Lower lobe of right lung (tissue), 2 donors: Measurements from ENCODE around the gene NFASC. TPM values are rescaled to one million over a fixed set of nuclear protein-coding genes. Genes with fewer than 3 reads are reported as not detected.

Experiments
- ATAC-seq, 2 donors: fragments of 200-7000 bp; cut with Tn5 transposase; one replicate each; pipeline ENCODE4 v1.9.1; 2020 to 2022; ENCODE audit warnings: mild to moderate bottlenecking in 2 of 2, moderate library complexity in 2 of 2
- DNase-seq: peaks from one replicate; pipeline ENCODE4 v3.0.0-alpha.2; 2020
- H3K27ac ChIP-seq: fragments of 200-600 bp; one replicate; pipeline ENCODE4 v1.8.0; 2022
- H3K27me3 ChIP-seq: fragments of 200-600 bp; one replicate; pipeline ENCODE4 v1.8.0; 2022; ENCODE audit warnings: low read depth
- H3K36me3 ChIP-seq: fragments of 200-600 bp; one replicate; pipeline ENCODE4 v1.8.0; 2022; ENCODE audit warnings: mild to moderate bottlenecking
- H3K4me1 ChIP-seq: fragments of 200-600 bp; one replicate; pipeline ENCODE4 v1.8.0; 2022
- H3K4me3 ChIP-seq: fragments of 200-600 bp; one replicate; pipeline ENCODE4 v1.8.0; 2022; ENCODE audit warnings: mild to moderate bottlenecking
- H3K9me3 ChIP-seq: fragments of 200-600 bp; one replicate; pipeline ENCODE4 v1.8.0; 2022
- intact Hi-C: fragments of 100-400 bp; cut with DNase I; formaldehyde crosslinking; loops from one replicate; pipeline ENCODE4 v1.11.0; 2022
- total RNA-seq: library from RNA; stranded (reverse); fragmentation: NEBNext Ultra II Directional; extraction: Animal tissue kit (Norgen Biotek cat#: 25700); gene quantifications from one replicate; pipeline ENCODE4 v1.2.1, GENCODE V29; 2021
- TF ChIP-seq, protein P1 (sequence below): fragments of 200-600 bp; IDR thresholded peaks from one replicate; pipeline ENCODE4 v1.8.0; 2022; ENCODE audit warnings: antibody characterized with exemption, mild to moderate bottlenecking
- donor health status: DM: no; HTN: yes; CAD: no; lungs with severe emphysema.

Gene NFASC
- total RNA-seq, 1 donor from 2014 or later: 12.2 TPM

DNA sequence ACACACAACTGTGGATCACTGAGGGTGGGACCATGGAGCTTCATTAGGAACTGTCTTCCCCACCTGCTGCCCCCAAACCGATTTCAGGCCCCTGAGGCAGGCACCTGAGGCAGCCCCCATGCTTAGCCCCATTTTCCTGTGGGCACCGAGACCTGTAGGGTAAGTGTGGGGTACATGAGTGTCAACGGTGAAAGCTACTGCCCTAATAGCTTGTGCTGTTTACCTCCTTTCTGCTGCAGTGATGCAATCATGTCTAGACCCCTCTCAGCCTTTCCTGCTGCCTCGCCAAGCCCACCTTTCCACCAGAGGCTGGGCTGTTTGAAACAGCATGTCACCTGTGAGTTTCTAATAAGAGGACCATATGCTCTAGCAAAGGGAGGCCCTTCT lies 53.0 kb downstream of the NFASC start:
- ATAC-seq (no peak), DNase-seq (no peak)
- Histone ChIP-seq H3K4me1 (no peaks in the 10 kb centered on the region), H3K9me3 (no peaks in the 10 kb centered on the region), H3K36me3 (no peaks in the 10 kb centered on the region), H3K27me3 (no peaks in the 10 kb centered on the region), H3K4me3 (no peak overlapping the region), H3K27ac (no peak overlapping the region)
- TF ChIP-seq, protein P1, sequence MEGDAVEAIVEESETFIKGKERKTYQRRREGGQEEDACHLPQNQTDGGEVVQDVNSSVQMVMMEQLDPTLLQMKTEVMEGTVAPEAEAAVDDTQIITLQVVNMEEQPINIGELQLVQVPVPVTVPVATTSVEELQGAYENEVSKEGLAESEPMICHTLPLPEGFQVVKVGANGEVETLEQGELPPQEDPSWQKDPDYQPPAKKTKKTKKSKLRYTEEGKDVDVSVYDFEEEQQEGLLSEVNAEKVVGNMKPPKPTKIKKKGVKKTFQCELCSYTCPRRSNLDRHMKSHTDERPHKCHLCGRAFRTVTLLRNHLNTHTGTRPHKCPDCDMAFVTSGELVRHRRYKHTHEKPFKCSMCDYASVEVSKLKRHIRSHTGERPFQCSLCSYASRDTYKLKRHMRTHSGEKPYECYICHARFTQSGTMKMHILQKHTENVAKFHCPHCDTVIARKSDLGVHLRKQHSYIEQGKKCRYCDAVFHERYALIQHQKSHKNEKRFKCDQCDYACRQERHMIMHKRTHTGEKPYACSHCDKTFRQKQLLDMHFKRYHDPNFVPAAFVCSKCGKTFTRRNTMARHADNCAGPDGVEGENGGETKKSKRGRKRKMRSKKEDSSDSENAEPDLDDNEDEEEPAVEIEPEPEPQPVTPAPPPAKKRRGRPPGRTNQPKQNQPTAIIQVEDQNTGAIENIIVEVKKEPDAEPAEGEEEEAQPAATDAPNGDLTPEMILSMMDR: no peak
- intact Hi-C loops: no loop called here

DNA sequence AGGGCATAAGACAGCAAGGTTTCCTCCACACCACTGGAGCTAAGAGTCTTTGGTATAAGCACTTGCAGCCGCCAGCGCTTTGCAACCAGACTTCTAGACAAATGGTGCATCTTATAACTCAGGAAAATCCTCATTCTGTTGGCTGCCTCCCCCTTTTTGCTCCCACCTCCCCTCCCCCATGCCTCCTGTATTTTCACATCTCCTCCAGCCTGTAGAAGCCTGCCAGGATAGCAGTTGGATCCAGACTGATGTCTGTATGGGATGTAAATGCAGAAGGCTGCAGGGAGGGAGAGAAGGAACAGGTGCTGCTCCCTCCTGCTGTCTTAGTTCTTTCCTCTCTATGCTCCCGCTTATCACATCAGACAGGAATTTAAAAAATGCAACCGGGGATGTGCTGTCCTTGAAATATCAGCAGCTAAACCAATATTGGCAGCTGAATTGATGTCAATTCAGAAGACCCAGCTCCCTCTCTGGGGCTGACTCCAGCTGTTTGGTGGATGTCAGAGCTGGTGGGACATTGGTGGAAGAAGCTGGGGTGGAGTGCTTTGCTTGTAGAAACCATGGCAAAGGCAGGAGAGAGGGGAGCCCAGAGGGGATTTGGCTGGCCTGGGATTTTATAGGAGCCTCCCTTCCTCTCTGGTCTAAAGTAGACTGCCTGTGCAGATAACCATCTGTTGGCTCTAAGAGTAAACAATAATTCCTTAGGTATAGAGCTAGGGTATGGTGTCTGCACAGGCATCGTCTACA lies 53.5 kb downstream of the NFASC start:
- Histone ChIP-seq H3K27me3 (peaks cover 2% of the 10 kb centered on the region), H3K4me3 (no peak overlapping the region), H3K36me3 (no peaks in the 10 kb centered on the region), H3K4me1 (no peaks in the 10 kb centered on the region), H3K27ac (no peak overlapping the region), H3K9me3 (no peaks in the 10 kb centered on the region)
- TF ChIP-seq, protein P1: no peak
- no peak for ATAC-seq
- no peak for DNase-seq
- intact Hi-C loops: no loop called here

DNA sequence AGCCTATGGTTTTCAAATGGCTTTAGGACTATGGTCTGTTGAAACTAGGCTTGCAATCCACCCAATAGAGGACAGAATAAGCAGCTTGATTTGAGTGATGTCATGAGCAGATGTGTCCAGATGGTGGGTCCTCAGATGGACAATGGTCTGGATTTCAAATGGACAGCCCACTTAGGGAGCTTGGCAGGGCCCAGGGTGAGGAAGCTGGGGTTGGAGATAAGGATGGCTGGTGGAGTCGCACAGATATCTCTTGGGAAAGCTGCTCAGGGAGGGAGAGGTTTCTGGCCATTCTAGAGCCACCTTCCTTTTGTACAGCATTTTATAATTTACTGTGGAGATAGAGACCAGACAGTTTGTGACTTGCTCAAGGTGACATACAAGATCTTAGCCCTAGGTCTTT lies 55.0 kb downstream of the NFASC start:
- Histone ChIP-seq H3K27ac (no peak overlapping the region), H3K27me3 (peaks cover 4% of the 10 kb centered on the region), H3K4me1 (no peaks in the 10 kb centered on the region), H3K9me3 (no peaks in the 10 kb centered on the region), H3K36me3 (no peaks in the 10 kb centered on the region), H3K4me3 (no peak overlapping the region)
- ATAC-seq (no peak), DNase-seq (no peak)
- TF ChIP-seq, protein P1: no peak
- intact Hi-C loops: no loop called here

DNA sequence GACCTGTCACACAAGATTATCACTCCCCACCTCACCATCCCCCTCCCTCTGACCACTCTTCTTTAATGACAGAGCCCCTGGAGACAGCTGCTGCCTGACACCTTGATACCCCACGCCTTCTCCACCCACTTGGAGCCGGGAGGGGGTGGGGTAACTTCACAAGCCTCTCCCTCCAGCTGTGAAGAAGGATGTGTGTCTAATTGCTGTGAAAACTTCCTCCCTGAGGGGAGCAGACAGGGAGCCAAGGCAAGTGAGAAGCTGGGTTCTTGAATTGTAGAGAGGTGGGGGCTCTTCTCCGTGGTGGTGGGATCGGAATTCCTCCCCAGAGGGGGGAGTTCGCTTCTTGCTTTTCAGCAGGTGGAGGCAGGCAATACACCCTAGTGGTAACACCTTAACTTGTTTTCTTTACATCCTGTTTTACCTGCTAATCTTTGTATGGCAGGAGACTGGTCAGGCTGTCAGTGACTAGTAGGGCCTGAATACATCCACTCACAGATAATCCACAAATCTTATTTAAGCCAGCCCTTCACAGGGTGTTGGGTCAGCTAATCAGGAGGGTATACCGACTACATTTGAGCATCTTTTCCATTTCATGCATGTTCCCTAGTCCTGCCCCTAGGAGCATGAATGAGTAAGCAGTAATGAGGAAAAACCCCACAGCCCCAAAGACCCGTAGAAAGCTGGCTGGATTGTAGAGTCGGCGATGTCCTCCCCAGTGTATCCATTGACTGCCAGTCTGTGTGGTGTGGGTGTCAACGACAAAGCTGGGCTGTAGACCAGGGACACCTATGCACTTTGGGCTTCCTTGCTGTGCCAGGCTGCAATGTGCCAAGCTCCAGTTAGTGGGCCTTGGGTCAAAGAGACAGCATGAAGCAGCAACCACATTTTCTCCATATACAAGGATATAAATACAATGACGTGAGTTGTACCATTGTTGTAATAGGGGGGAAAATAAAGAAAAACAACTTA lies 57.3 kb downstream of the NFASC start:
- Histone ChIP-seq H3K9me3 (no peaks in the 10 kb centered on the region), H3K36me3 (no peaks in the 10 kb centered on the region), H3K27ac (no peak overlapping the region), H3K4me1 (no peaks in the 10 kb centered on the region), H3K27me3 (peaks cover 4% of the 10 kb centered on the region), H3K4me3 (no peak overlapping the region)
- intact Hi-C loops: no loop called here
- DNase-seq (no peak), ATAC-seq (no peak)
- TF ChIP-seq, protein P1: no peak

DNA sequence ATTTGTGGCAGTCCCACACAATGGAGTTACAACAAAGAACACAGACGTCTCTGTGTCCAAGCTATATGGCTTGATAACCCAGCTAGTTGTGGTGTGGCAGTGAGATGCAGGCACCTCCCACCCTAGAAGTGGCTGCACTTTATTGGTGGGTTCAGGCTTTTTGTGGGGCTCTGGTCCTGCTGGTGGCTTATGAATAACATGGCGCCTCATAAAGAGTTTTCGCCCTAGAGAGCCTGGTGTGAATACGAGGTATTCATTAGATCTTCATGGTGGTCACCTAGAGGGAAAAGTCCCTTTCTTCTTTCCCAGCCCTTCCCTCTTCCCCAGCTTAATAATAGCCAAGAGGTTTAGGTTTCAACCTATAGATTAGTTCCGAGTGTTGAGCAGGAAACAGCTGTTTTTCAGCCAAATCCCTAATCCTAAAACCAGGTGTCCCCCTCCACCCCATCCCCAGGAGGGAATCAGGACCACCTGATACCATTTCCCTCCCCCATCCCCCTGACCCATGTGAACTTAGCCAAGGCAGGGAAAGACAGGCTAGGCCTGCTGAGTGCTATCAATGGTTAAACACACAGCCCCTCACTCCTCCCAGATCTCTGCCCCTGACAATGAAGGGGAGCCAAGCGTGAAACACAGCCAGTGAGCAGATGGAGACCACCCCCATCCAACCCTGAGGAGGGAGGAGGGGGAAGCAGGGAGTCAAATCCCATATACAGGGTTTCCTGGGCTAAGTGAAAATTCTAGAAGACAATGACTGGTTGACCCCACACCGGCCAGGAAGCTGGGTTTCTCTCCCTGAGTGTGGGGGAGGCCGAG lies 58.2 kb downstream of the NFASC start:
- H3K4me3 ChIP-seq: no peak overlapping the region
- H3K27me3 ChIP-seq: peaks cover 4% of the 10 kb centered on the region
- no peak for ATAC-seq

More for the DNA sequence above, 58.2 kb downstream of the NFASC start:
- intact Hi-C loops: no loop called here
- Histone ChIP-seq H3K36me3 (no peaks in the 10 kb centered on the region), H3K9me3 (no peaks in the 10 kb centered on the region), H3K27ac (no peak overlapping the region), H3K4me1 (no peaks in the 10 kb centered on the region)
- no peak for DNase-seq
- TF ChIP-seq, protein P1: no peak
